ENCODE results near the gene CAB39L.

CAB39L gene

GRCh38 chr13:49302222-49302621, 141.6 kb downstream of the CAB39L start:
- Mint-ChIP-seq H3K4me1 (peaks cover 20% of the 10 kb centered on the region), H3K36me3 (ENCODE audit: low read depth) (no peaks in the 10 kb centered on the region), H3K4me3 (no peak overlapping the region), H3K9me3 (no peaks in the 10 kb centered on the region), H3K27me3 (ENCODE audit: low read depth) (peaks cover 3% of the 10 kb centered on the region), H3K27ac (peak overlapping the region in 1 of 3 experiments; percentile 12)
- TF ChIP-seq CTCF (IDR thresholded peaks at IDR 0.05; ENCODE audit: unreplicated experiment in 3 of 3) = no peak

GRCh38 chr13:49300739-49301589, 142.9 kb downstream of the CAB39L start:
- H3K4me3 Mint-ChIP-seq = no peak overlapping the region
- no peaks in the 10 kb centered on the region for H3K9me3 Mint-ChIP-seq
- H3K27ac Mint-ChIP-seq = peak overlapping the region in 2 of 3 experiments; percentile 1 to 78
- H3K4me1 Mint-ChIP-seq = peaks cover 11% of the 10 kb centered on the region
- no peaks in the 10 kb centered on the region for H3K36me3 Mint-ChIP-seq (ENCODE audit: low read depth)
- H3K27me3 Mint-ChIP-seq (ENCODE audit: low read depth) = peaks cover 3% of the 10 kb centered on the region
- TF ChIP-seq CTCF (IDR thresholded peaks at IDR 0.05; ENCODE audit: unreplicated experiment in 3 of 3) = peak; percentile 73 to 85 (median 80)

- Mint-ChIP-seq H3K27ac (peak overlapping the region in 1 of 3 experiments; percentile 78), H3K36me3 (ENCODE audit: low read depth) (no peaks in the 10 kb centered on the region), H3K4me3 (no peak overlapping the region), H3K9me3 (no peaks in the 10 kb centered on the region), H3K27me3 (ENCODE audit: low read depth) (peaks cover 3% of the 10 kb centered on the region), H3K4me1 (peaks cover 16% of the 10 kb centered on the region)
- no peak for TF ChIP-seq CTCF (IDR thresholded peaks at IDR 0.05; ENCODE audit: unreplicated experiment in 3 of 3)
These were observed 143.6 kb downstream of the CAB39L start for GRCh38 chr13:49300276-49300675.

GRCh38 chr13:49298903-49299605, 144.8 kb downstream of the CAB39L start:
- H3K4me1 Mint-ChIP-seq = peaks cover 21% of the 10 kb centered on the region
- no peak overlapping the region for H3K27ac Mint-ChIP-seq
- no peak overlapping the region for H3K4me3 Mint-ChIP-seq
- peaks cover 3% of the 10 kb centered on the region for H3K27me3 Mint-ChIP-seq (ENCODE audit: low read depth)
- H3K36me3 Mint-ChIP-seq (ENCODE audit: low read depth) = no peaks in the 10 kb centered on the region
- H3K9me3 Mint-ChIP-seq = no peaks in the 10 kb centered on the region
- no peak for TF ChIP-seq CTCF (IDR thresholded peaks at IDR 0.05; ENCODE audit: unreplicated experiment in 3 of 3)

- no peak for TF ChIP-seq CTCF (IDR thresholded peaks at IDR 0.05; ENCODE audit: unreplicated experiment in 3 of 3)
- H3K27me3 Mint-ChIP-seq (ENCODE audit: low read depth) = peaks cover 3% of the 10 kb centered on the region
- no peaks in the 10 kb centered on the region for H3K36me3 Mint-ChIP-seq (ENCODE audit: low read depth)
- no peak overlapping the region for H3K4me3 Mint-ChIP-seq
- peaks cover 22% of the 10 kb centered on the region for H3K4me1 Mint-ChIP-seq
- no peaks in the 10 kb centered on the region for H3K9me3 Mint-ChIP-seq
- no peak overlapping the region for H3K27ac Mint-ChIP-seq
These were observed 145.4 kb downstream of the CAB39L start for GRCh38 chr13:49298416-49298815.
